ENCODE measurements around the gene DGCR6.
"Not testable (repeated sequence)": the region's sequence is repeated elsewhere in the genome, so short reads cannot be mapped to it uniquely, and the experiment has no call there.

The DGCR6 gene

GRCh38 chr22:18905540-18906409 is at the start of gene DGCR6:
Gene DGCR6, plus strand, starts transcription at chr22:18906320. Its CDS starts 55 bp downstream, at chr22:18906375.
- no peak for DNase-seq

GRCh38 chr22:18859314-18859713 is 46.8 kb upstream of the DGCR6 start:
- DNase-seq = not testable (repeated sequence)

- not testable (repeated sequence) for DNase-seq
Measured at GRCh38 chr22:18881260-18881659, 24.9 kb upstream of the DGCR6 start.

DNA sequence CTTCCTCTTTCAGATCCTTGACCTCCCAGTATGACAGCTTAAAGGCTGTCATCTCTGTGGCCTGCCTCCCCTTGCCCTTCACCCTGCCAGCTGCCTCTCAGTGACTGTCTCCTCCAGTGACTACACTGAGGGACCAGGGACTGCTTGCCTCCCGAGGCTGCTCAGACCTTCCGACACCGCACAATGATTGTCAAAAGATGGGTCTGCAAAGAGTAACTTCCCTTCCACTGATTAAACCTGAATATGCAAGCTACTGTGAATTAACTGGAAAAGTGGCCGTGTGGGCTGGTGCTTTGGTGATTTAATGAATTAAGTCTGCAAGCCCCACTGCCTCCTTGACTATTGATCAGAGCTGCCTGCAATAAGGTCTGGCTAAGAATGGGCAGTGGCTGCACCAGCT is 21.7 kb upstream of the DGCR6 start:
- DNase-seq = not testable (repeated sequence)

DNA sequence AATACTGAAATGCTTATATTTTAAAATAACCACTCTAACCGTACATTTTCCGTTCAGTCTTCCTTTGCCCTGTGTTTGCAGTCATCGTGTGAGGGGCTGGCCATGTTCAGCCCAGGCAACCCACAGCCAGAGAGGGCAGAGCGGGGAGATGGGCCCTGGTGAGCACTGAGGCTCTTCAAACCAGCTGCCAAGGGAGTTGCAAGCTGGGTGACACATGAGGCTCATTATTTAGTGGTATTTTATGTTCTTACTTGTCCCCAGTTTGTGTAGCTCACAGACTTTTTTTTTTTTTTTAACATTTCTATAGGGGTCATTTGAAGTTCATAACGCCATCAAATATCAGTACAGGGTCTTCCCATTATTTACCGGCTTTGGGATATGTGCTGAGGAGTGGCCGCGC is 18.0 kb upstream of the DGCR6 start:
- DNase-seq = no peak

DNA sequence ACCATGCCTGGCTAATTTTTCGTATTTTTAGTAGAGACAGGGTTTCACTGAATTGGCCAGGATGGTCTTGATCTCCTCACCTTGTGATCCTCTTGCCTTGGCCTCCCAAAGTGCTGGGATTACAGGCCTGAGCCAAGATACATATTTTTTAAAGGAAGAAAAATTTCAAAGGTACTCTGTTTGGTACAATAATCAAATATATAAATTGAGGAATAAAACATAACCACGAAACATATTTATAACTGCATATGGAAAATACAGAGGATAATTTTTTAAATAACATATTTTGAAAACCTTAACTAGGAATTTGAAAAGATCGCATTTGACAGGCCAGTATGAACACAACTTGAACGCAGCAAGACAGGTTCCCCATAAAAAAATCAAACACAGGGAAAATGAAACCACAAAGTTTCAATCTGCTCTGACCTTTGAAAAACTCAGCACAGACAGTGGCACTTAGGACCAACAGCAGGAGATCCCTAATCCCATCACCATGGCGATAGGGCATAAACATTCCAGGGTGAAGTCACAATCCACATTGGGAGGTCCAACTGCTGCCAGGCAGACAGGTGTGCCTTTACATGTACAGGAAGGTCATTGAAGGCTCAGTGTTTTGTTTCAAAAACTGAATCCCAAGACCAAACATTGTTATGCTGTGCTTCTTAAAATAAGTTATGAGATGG is 15.5 kb upstream of the DGCR6 start:
- not testable (repeated sequence) for DNase-seq

DNA sequence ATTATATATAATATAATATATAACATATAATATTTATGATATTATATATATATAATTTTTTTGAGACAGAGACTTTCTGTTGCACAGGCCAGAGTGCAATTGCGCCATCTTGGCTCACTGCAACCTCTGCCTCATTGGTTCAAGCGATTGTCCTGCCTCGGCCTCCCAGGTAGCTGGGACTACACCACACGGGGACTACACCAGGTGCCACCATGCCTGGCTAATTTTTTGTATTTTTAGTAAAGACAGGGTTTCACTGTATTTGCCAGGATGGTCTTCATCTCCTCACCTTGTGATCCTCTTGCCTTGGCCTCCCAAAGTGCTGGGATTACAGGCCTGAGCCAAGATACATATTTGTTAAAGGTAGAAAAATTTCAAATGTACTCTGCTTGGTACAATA is 12.3 kb upstream of the DGCR6 start:
- DNase-seq = not testable (repeated sequence)

DNA sequence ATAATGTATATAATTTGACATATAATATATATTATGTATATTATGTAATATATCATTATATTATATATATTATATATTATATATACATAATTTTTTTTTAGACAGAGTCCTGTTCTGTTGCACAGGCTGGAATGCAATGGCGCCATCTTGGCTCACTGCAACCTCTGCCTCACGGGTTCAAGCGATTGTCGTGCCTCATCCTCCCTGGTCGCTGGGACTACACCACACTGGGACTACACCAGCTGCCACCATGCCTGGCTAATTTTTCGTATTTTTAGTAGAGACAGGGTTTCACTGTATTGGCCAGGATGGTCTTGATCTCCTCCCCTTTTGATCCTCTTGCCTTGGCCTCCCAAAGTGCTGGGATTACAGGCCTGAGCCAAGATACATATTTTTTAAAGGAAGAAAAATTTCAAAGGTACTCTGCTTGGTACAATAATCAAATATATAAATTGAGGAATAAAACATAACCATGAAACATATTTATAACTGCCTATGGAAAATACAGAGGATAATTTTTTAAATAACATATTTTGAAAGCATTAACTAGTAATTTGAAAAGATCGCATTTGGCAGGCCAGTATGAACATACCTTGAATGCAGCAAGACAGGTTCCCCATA is 10.0 kb upstream of the DGCR6 start:
- DNase-seq = not testable (repeated sequence)

DNA sequence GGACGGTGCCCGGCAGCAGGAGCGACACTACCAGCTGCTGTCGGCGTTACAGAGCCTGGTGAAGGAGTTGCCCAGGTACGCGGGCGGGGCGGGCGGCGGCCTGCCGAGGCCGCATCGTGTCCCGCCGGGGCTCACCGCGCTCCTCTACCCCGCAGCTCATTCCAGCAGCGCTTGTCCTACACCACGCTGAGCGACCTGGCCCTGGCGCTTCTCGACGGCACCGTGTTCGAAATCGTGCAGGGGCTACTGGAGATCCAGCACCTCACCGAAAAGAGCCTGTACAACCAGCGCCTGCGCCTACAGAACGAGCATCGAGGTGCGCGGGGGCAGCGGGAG is 258 bp downstream of the DGCR6 start:
- DNase-seq = not testable (repeated sequence)

GRCh38 chr22:18906896-18907295 is 776 bp downstream of the DGCR6 start:
- DNase-seq = no peak

DNA sequence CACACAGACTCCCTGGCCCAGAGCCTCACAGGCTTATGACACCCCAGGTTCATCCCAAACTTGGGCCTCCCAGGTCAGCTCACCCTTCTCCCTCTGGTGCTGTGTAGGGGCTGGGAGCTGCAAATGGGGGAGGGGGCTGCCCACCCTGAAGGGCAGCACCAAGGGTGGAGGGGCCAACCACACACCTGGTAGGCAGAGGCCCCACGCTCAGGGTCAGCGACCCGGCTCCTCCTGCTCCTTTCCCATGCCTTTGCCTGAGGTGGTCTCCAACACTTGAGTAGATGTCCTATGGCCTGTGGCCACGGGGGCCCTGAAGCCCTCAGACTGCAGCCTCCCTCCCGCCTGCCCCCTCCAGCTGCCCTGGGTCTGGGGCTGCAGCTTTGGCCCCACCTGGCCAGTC is 3.4 kb downstream of the DGCR6 start:
- no peak for DNase-seq

DNA sequence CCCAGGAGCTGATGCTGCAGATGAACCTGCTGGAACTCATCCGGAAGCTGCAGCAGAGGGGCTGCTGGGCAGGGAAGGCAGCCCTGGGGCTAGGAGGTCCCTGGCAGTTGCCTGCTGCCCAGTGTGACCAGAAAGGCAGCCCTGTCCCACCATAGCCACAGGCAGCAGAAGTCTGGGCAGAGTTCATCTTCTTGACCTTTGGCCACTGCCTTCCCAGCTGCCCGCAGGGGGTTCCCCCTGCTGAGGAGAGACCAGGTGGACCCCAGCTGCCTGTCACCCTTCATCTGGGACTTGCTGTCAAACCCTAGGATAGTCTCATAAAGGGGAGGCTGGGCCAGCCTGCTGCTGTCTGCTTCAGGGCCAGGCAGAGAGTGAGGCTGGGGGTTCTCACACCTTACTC is 5.4 kb downstream of the DGCR6 start:
- not testable (repeated sequence) for DNase-seq

GRCh38 chr22:18912264-18912946 is 6.3 kb downstream of the DGCR6 start:
- not testable (repeated sequence) for DNase-seq

DNA sequence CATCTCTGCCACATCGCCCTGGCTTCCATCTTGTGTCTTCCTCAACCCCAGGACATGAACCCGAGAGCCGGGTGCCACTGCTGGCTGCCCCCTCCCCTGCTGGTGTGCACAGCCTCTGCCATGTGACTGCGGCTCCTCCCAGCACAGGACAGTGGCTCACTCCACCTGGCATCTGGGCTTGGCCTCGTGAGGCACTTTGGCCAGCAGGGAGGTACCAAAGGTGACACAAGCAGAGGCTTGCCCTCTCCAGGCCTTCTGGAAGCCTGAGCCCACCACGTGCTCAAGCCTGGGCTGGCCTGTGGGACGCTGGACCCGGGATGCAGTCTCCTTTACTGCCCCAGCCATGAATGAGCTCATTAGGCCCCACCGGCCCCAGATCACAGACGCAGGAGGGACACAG is 8.4 kb downstream of the DGCR6 start:
- not testable (repeated sequence) for DNase-seq

DNA sequence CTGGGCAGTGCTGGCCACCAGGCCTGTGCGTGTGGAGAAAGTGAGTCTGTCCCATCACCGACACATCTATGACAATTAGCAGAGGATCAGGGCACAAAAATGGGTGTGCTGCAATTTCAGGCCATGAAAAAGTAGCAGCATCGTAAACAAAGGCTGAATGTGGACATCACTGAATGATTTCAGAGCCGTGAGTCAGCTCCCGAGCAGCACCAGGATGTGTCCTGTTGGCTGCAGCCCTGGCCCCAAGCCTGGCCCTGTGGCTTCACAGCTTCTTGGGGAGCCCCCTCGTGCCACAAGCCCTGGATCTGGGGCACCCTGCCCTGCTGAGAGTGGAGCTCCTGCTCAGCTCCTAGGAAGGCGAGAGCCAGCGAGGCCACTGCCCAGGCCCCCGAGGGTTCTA is 9.4 kb downstream of the DGCR6 start:
- not testable (repeated sequence) for DNase-seq

DNA sequence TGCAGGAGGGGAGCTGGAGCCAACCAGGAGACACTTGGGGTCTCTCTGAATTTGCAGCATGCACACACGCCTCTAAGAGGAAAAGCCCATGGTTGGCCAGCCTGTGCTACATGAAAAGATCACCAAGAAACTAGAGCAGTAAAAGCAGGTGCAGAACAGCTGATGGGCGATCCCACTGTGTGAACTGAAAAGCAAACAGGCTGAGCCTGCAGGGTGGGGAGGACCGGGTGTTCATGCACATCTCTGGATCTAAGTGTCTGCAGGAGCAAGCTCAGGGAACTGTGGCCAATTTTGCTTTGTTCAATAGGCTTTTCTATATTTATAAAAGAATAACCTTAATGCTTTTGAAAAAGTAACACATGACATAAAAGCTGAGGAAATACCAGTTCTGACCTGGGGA is 11.7 kb downstream of the DGCR6 start:
- DNase-seq = not testable (repeated sequence)

GRCh38 chr22:18920257-18920902 is 14.3 kb downstream of the DGCR6 start:
- not testable (repeated sequence) for DNase-seq

GRCh38 chr22:18925368-18926064 is 19.4 kb downstream of the DGCR6 start:
- DNase-seq = no peak

DNA sequence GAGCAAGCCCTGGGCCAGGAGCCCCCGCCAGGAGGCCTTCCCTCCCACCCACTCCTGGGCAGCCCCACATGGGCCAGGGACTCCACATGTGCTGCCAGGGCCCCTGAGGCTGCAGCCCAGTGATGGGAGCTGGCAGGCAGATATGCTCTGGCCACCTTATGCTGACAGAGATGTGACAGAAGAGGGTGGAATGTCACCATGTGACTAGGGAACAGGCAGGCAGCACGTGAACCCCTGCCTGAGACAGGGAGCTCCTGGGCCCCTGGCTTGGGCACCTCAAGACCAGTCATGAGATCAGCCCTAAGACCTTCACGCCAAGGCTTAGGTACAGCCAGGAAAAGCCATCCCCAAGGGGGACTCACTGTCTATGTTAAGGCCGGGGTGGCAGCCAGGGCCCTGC is 20.9 kb downstream of the DGCR6 start:
- DNase-seq = no peak

DNA sequence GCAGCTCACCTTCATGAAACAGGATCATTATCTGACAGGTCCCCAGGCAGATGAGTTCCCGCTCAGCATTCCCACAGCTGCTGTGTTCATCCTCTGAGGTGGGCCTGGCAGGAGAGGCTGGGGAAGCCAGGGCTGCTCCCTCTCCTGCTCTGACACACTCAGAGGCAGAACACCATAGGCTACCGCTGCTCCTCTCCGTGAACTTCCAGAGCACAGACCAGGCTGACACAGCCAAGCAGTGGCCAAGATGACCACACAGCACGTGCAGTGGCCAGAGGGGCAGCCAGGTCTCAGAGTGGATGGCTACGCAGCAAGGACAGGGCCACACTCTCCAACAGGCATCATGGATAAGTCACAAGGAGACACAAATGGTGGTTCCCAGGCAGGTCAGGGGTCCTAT is 21.5 kb downstream of the DGCR6 start:
- no peak for DNase-seq

DNA sequence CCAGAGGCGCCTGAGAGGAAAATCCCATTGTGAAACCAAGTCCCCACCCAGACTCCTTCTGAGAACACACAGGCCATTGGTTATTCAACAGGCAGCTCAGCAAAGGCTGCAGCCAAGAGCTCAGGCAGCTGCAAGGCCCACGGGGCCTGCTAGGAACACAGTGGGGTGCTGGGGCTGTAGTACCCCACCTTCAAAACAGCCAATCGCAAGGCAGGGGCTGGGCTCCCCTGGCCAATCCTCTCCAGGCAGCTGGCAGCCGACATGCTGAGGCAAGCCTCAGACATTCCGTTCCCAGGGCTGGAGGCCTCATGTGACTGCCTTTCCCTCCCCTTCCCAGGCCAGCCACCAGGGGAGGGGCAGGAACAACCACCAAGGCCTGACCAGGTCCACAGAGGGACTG is 23.3 kb downstream of the DGCR6 start:
- DNase-seq = no peak

All from GDM1 (cell line).